HAP-1 (cell line): ENCODE results near the gene SMIM44.

Experiments used
- DNase-seq, 2 experiments: peaks; one replicate each; pipeline ENCODE4 v3.0.0-alpha.2; 2016 to 2020; ENCODE audit warnings: low spot score in 2 of 2
- H3K27me3 ChIP-seq: fragments of 250-450 bp; sonication (Bioruptor Pico); 2 replicates; pipeline ENCODE4 v1.5.1; 2020; ENCODE audit warnings: low read depth, mild to moderate bottlenecking, moderate library complexity
- H3K36me3 ChIP-seq: fragments of 250-450 bp; sonication (Bioruptor Pico); replicated peaks from 2 replicates; pipeline ENCODE4 v1.5.1; 2020; ENCODE audit warnings: mild to moderate bottlenecking
- H3K4me1 ChIP-seq: fragments of 250-450 bp; sonication (Bioruptor Pico); 2 replicates; pipeline ENCODE4 v1.5.1; 2020; ENCODE audit warnings: mild to moderate bottlenecking
- H3K4me3 ChIP-seq: fragments of 250-450 bp; sonication (Bioruptor Pico); 2 replicates; pipeline ENCODE4 v1.5.1; 2020; ENCODE audit warnings: mild to moderate bottlenecking, moderate library complexity
- H3K9me3 ChIP-seq: fragments of 250-450 bp; sonication (Bioruptor Pico); 2 replicates; pipeline ENCODE4 v1.5.1; 2020; ENCODE audit warnings: mild to moderate bottlenecking, moderate library complexity
- in situ Hi-C: fragments of 300-500 bp; cut with MboI; formaldehyde crosslinking; loops from 3 replicates; pipeline ENCODE4 v1.14.3; 2020; ENCODE audit warnings: low sequenced_read_pairs, inconsistent platforms, mixed read lengths

The SMIM44 gene

GRCh38 chr19:3501780-3502179 lies 18.5 kb upstream of the SMIM44 start:
- H3K36me3 ChIP-seq, result peaks cover 2% of the 10 kb centered on the region; the same call in 1 of the 2 replicates
- no peak for DNase-seq
- in situ Hi-C loops, result no loop called here

DNA sequence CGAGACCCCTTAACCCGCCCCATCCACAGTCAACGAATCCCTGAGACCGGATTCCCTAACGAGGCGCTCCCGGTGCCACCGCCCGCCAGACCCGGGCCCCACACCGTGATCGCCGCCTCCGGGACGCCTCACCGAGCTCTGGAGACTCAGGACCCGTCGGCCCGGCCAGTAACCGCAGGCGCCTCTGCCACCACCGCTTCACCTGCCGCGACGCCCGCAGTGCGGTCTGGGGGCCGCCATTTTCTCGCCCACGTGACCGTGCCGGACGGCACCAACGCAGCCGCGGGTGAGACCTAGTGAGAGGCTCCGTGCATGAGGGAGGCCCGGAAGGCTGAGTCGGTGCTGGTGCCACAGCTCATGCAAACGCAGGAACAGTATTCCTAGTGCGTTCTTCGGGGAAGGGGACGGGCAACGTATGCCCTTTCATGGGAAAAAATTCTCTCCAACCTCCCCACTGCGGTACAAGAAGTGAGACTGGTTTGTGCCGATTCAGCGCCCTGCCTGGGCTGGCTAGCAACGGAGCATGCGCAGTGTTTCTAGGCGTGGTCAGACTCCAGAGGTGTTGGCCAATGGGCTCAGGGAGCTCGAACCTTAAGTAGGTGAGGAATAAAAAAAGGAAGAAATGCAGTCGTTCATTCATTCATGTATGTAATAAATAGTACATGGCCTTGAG lies 17.3 kb upstream of the SMIM44 start, which contains the start of gene DOHH:
DOHH (minus strand) TSS at position 246 of the 673 bp plus-strand sequence. CDS start 3,860 bp downstream, outside the sequence.
- H3K36me3 ChIP-seq, result peaks cover 11% of the 10 kb centered on the region
- peaks cover 10% of the 10 kb centered on the region for H3K4me1 ChIP-seq
- no peaks in the 10 kb centered on the region for H3K27me3 ChIP-seq
- H3K4me3 ChIP-seq, result peak within 1 kb of the TSS; percentile 95
- in situ Hi-C loops, result no loop called here
- no peaks in the 10 kb centered on the region; the same call in 1 of the 2 replicates for H3K9me3 ChIP-seq
- peak; percentile 94 to 97 for DNase-seq

More at GRCh38 chr19:3501780-3502179, 18.5 kb upstream of the SMIM44 start:
- H3K9me3 ChIP-seq, result no peaks in the 10 kb centered on the region; the same call in 1 of the 2 replicates
- H3K4me3 ChIP-seq, result no peak overlapping the region
- H3K4me1 ChIP-seq, result peaks cover 10% of the 10 kb centered on the region
- no peaks in the 10 kb centered on the region for H3K27me3 ChIP-seq

- in situ Hi-C loops, result no loop called here
- Histone ChIP-seq H3K4me1 (peaks cover 10% of the 10 kb centered on the region; the same call in 1 of the 2 replicates), H3K9me3 (no peaks in the 10 kb centered on the region; the same call in 1 of the 2 replicates), H3K27me3 (no peaks in the 10 kb centered on the region), H3K36me3 (peaks cover 17% of the 10 kb centered on the region), H3K4me3 (peak overlapping the region; percentile 95)
- DNase-seq, result no peak
These were observed 16.6 kb upstream of the SMIM44 start for GRCh38 chr19:3499738-3500428.

- no peak for DNase-seq
- in situ Hi-C loops, result no loop called here
- H3K4me1 ChIP-seq, result peaks cover 10% of the 10 kb centered on the region; the same call in 1 of the 2 replicates
- H3K36me3 ChIP-seq, result peaks cover 21% of the 10 kb centered on the region
- H3K27me3 ChIP-seq, result no peaks in the 10 kb centered on the region
- no peaks in the 10 kb centered on the region for H3K9me3 ChIP-seq
- no peak overlapping the region for H3K4me3 ChIP-seq
These were observed 14.7 kb upstream of the SMIM44 start for GRCh38 chr19:3497757-3498520.

DNA sequence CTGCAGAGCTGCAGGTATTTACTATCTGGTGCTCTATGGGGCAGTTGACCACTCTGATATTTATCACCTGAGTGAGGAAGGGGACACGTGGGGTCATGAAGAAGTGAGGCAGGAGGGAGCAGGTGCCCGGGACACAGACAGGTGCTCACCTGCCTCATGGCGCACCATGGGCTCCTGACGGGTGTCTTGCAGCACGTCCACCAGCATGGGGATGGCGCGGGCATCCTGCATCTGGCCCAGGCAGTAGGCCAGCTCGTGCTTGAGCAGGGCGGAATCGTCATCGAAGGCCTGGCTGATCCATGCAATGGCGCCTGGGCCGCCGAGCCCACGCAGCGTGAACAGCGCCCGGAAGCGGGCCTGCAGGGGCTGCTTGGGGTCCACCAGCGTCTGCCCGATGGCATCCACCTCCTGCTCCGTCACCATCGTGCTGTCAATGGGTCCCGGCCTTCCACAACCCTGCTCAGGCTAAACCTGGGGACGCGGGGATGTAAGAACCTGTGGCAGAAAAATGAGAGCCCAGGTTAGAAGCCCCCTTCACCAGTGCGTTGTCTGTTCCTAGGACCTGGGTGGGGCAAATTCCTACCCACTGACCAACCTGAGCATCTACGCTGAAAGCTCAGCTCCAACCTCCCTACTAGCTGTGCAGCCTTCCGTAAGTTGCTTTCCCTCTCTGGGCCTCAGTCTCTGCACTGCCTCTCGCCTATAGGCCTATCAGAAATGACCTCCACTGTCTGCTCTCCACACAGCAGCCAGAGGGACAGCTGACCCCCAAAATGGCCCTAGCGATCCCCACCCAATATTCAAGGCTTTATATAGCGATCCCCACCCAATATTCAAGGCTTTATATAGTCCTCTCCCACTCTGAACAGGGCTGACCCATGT lies 13.4 kb upstream of the SMIM44 start:
- Histone ChIP-seq H3K27me3 (no peaks in the 10 kb centered on the region), H3K36me3 (peaks cover 23% of the 10 kb centered on the region), H3K4me3 (no peak overlapping the region), H3K4me1 (peaks cover 10% of the 10 kb centered on the region; the same call in 1 of the 2 replicates), H3K9me3 (no peaks in the 10 kb centered on the region)
- DNase-seq, result no peak
- in situ Hi-C loops, result no loop called here

DNA sequence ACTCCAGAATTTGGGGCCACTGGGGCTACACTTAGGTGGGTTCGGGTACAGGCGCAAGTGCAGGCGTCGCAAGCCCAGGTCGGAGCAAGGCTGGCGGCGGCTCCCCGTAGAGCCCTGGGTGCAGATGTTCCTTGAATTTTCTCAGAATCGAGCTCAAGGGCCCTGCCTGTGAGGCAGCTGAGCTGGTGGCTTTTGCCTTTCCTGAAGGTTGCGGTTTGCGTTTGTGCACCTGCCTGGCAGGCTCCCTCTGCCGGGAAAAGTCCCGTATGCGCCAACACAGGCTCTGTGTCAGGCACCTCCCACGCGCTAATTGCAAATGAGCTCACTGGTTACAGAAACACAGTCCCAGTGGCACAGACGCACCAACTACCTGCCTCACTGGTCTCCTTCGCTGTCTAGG lies 11.3 kb upstream of the SMIM44 start:
- no peak for DNase-seq
- peaks cover 5% of the 10 kb centered on the region; the same call in 1 of the 2 replicates for H3K4me1 ChIP-seq
- no peaks in the 10 kb centered on the region for H3K9me3 ChIP-seq
- in situ Hi-C loops, result no loop called here
- peaks cover 26% of the 10 kb centered on the region for H3K36me3 ChIP-seq
- H3K4me3 ChIP-seq, result no peak overlapping the region
- H3K27me3 ChIP-seq, result no peaks in the 10 kb centered on the region

DNA sequence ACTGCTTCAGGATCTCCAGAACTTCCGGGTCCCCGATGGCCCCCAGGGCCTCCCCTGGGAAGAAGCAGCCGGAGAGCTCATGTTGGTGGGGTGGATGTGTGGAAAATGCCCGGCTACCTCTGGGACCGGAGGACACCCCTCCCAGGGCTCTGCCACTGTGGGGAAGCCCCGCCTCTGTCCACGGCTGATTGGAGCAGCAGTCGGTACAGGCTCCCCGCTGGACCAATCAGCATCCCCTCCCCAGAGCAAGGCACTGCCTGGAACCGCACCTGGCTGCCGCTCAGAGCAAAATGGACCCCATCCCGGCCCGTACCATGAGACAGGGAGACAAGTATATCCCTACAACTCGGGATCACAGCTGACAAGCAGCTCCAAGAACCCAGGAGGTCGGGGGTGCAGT lies 10.8 kb upstream of the SMIM44 start:
- peak in 1 of 2 experiments; percentile 62 for DNase-seq
- H3K36me3 ChIP-seq, result peaks cover 26% of the 10 kb centered on the region

DNA sequence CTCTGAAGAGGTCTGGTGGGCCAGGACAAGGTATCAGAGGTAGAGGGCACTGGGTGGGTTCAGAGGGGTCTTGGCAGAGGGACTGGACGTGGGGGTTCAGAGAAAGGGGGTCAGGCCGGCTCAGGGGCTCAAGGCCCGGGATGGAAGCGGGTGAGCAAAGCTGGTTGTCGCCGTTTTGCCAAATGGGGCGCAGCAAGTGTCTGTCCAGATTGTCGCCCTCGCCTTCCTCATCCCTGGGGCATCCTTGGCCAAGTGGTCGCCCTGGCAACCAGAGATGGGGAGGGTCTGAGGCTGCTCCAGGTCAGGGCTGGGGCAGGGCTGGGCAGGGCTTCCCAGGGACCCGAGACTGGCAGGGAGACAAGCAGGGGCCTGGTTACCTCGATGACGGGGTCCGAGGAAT lies 10.4 kb upstream of the SMIM44 start:
- no peak for DNase-seq
- Histone ChIP-seq H3K36me3 (peaks cover 26% of the 10 kb centered on the region), H3K4me3 (no peak overlapping the region), H3K9me3 (no peaks in the 10 kb centered on the region), H3K4me1 (no peaks in the 10 kb centered on the region), H3K27me3 (no peaks in the 10 kb centered on the region)
- in situ Hi-C loops, result no loop called here

More for the DNA sequence above, 10.8 kb upstream of the SMIM44 start:
- peaks cover under 1% of the 10 kb centered on the region; the same call in 1 of the 2 replicates for H3K4me1 ChIP-seq
- no peak overlapping the region for H3K4me3 ChIP-seq
- H3K27me3 ChIP-seq, result no peaks in the 10 kb centered on the region
- H3K9me3 ChIP-seq, result no peaks in the 10 kb centered on the region
- in situ Hi-C loops, result no loop called here

DNA sequence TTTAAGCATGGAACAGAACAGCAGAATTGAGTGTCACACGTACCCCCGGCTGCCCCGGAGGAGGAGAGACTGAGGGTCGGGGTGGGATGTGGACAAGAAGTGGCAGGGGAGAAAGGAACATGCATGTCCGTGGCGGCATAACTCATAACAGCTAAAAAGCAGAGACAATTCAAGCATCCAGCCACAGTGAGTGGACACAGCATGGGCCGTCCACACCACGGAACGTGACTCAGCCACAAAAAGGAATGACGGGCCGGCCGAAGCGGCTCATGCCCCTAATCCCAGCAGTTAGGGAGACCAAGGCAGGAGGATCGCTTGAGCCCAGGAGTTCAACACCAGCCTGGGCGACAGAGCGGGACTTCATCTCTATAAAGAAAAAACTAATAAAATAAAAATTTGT lies 9.7 kb upstream of the SMIM44 start:
- Histone ChIP-seq H3K9me3 (no peaks in the 10 kb centered on the region), H3K36me3 (peaks cover 26% of the 10 kb centered on the region), H3K4me1 (no peaks in the 10 kb centered on the region), H3K27me3 (no peaks in the 10 kb centered on the region), H3K4me3 (no peak overlapping the region)
- DNase-seq, result no peak
- in situ Hi-C loops, result no loop called here

GRCh38 chr19:3492131-3492839 lies 9.0 kb upstream of the SMIM44 start:
- no peak for DNase-seq
- H3K36me3 ChIP-seq, result peaks cover 26% of the 10 kb centered on the region
- H3K4me1 ChIP-seq, result no peaks in the 10 kb centered on the region
- H3K27me3 ChIP-seq, result no peaks in the 10 kb centered on the region
- in situ Hi-C loops, result no loop called here
- no peak overlapping the region for H3K4me3 ChIP-seq
- no peaks in the 10 kb centered on the region for H3K9me3 ChIP-seq

- in situ Hi-C loops, result no loop called here
- H3K36me3 ChIP-seq, result peaks cover 23% of the 10 kb centered on the region
These were observed 8.3 kb upstream of the SMIM44 start for GRCh38 chr19:3491396-3492119.

More at GRCh38 chr19:3491396-3492119, 8.3 kb upstream of the SMIM44 start:
- Histone ChIP-seq H3K27me3 (no peaks in the 10 kb centered on the region), H3K4me1 (no peaks in the 10 kb centered on the region), H3K4me3 (no peak overlapping the region), H3K9me3 (no peaks in the 10 kb centered on the region)
- DNase-seq, result no peak
